ENCODE results near the gene THOC2. TPM values are rescaled to one million over a fixed set of nuclear protein-coding genes. Genes with fewer than 3 reads are reported as not detected.

The THOC2 gene
- total and polyA plus RNA-seq, 10 of the 15 experiments (the other 5 are each of a cell fraction or from before 2014, with no cell fraction given) = 64.8 to 136 (median 75.1) TPM

- no TSS peak for BruUV-seq (replicated peaks)
- ChIA-PET POLR2A (no interaction called here), RAD21 (ENCODE audit: unreplicated experiment) (no interaction called here), SMC1A (ENCODE audit: uncharacterized antibody, unreplicated experiment) (interaction anchor here (0.6 to 0.7 kb wide), 2 partner anchors 1184 to 1456 kb away, joined by 3 read pairs; no protein-coding TSS in a partner anchor), CTCF (no interaction called here)
- Histone ChIP-seq H3K36me3 (ENCODE audit: control insufficient read depth in 2 of 2, insufficient read depth in 2 of 2, low read length in 1 of 2) (no peaks in the 10 kb centered on the region), H3K27me3 (replicated peaks in 1 of 2; ENCODE audit: control insufficient read depth in 2 of 2, insufficient read depth in 2 of 2, low read length in 1 of 2) (no peaks in the 10 kb centered on the region), H2AFZ (ENCODE audit: control insufficient read depth, low read depth, low read length) (no peak overlapping the region), H3K79me2 (ENCODE audit: control insufficient read depth, insufficient read depth, low read length) (no peaks in the 10 kb centered on the region), H3K9me3 (replicated peaks; ENCODE audit: control insufficient read depth, insufficient read depth, low read length) (no peaks in the 10 kb centered on the region), H3K9ac (ENCODE audit: control insufficient read depth, insufficient read depth, low read length) (no peak overlapping the region), H3K4me3 (no peak overlapping the region), H3K4me1 (ENCODE audit: control insufficient read depth, insufficient read depth, low read length) (no peaks in the 10 kb centered on the region), H3K27ac (ENCODE audit: control insufficient read depth, insufficient read depth) (no peak overlapping the region), H4K20me1 (ENCODE audit: control insufficient read depth, insufficient read depth) (no peaks in the 10 kb centered on the region), H3K4me2 (ENCODE audit: control insufficient read depth, insufficient read depth) (no peak overlapping the region)
- in situ Hi-C loops (cut with MboI) (no loop called here), intact Hi-C loops (cut with micrococcal nuclease; ENCODE audit: unreplicated experiment) (no loop called here)
- WGBS (ENCODE audit: insufficient coverage, insufficient replicate concordance, low lambda C conversion rate, missing lambda C conversion rate) = 32% methylated on average over 4 of the region's 4 CpGs
- ATAC-seq = peak; percentile 51
- no peak for FAIRE-seq
- no peak for DNase-seq (ENCODE audit: low read depth, low spot score)
- TF ChIP-seq MTA2 (IDR thresholded peaks at IDR 0.05; ENCODE audit: low read depth) (no peak), POLR2A (IDR thresholded peaks at IDR 0.05; ENCODE audit: low read depth, low read length) (no peak), CEBPZ (IDR thresholded peaks at IDR 0.05; ENCODE audit: low read depth, low read length) (no peak), SRF (IDR thresholded peaks at IDR 0.05; ENCODE audit: low read depth in 2 of 2, low read length in 2 of 2) (no peak), BCL3 (IDR thresholded peaks at IDR 0.05; ENCODE audit: borderline replicate concordance, insufficient read depth, low read depth, low read length, poor library complexity, severe bottlenecking) (no peak), TCF7 (IDR thresholded peaks at IDR 0.05; ENCODE audit: borderline replicate concordance) (no peak), ZNF687 (IDR thresholded peaks at IDR 0.05) (no peak), SP1 (IDR thresholded peaks at IDR 0.05; ENCODE audit: low read depth, low read length) (no peak), SKIL (IDR thresholded peaks at IDR 0.05; ENCODE audit: low read depth, poor library complexity, severe bottlenecking) (no peak), TCF12 (IDR thresholded peaks at IDR 0.05; ENCODE audit: low read depth, low read length) (no peak), SUPT20H (IDR thresholded peaks at IDR 0.05; ENCODE audit: borderline replicate concordance, control insufficient read depth, low read depth, low read length) (no peak)
Observed at GRCh38 chrX:123773258-123773988, 40.6 kb upstream of the THOC2 start.

All from GM12878 (cell line).